ENCODE results near the gene POLR3F.
A peak's percentile ranks its signal among the peaks of the same experiment; 100 is the strongest.
"Not testable (repeated sequence)": the region's sequence is repeated elsewhere in the genome, so short reads cannot be mapped to it uniquely, and the experiment has no call there.

Gene POLR3F

GRCh38 chr20:18501672-18502071 lies 34.5 kb downstream of the POLR3F start:
- not testable (repeated sequence) for H3K4me3 ChIP-seq (ENCODE audit: low read depth in 1 of 5, low read length in 5 of 5); H3K36me3 ChIP-seq (ENCODE audit: control insufficient read depth in 5 of 5, insufficient read depth in 5 of 5, low read length in 5 of 5); H3K27me3 ChIP-seq (ENCODE audit: control insufficient read depth in 5 of 5, insufficient read depth in 4 of 5, low read length in 5 of 5); H3K9me3 ChIP-seq (ENCODE audit: control insufficient read depth in 5 of 5, low read length in 5 of 5); H3K9ac ChIP-seq (ENCODE audit: low read length in 5 of 5); H3K4me1 ChIP-seq (ENCODE audit: control insufficient read depth in 5 of 5, insufficient read depth in 5 of 5, low read length in 5 of 5); H3K27ac ChIP-seq (ENCODE audit: low read depth, low read length)

- Histone ChIP-seq H3K4me1 (ENCODE audit: control insufficient read depth in 5 of 5, insufficient read depth in 5 of 5, low read length in 5 of 5) (peaks cover 3 to 24% (median 18%) of the 10 kb centered on the region in 5 donors), H3K9ac (ENCODE audit: low read length in 5 of 5) (no peak overlapping the region), H3K9me3 (ENCODE audit: control insufficient read depth in 5 of 5, low read length in 5 of 5) (no peaks in the 10 kb centered on the region), H3K4me3 (ENCODE audit: low read depth in 1 of 5, low read length in 5 of 5) (peak overlapping the region in 3 of 5 donors; percentile 6 to 30 (median 27)), H3K36me3 (ENCODE audit: control insufficient read depth in 5 of 5, insufficient read depth in 5 of 5, low read length in 5 of 5) (peaks cover 0 to under 1% (median 0%) of the 10 kb centered on the region in 5 donors), H3K27ac (ENCODE audit: low read depth, low read length) (no peak overlapping the region), H3K27me3 (ENCODE audit: control insufficient read depth in 5 of 5, insufficient read depth in 4 of 5, low read length in 5 of 5) (no peaks in the 10 kb centered on the region)
Observed at GRCh38 chr20:18504479-18505060, 37.4 kb downstream of the POLR3F start.

- peaks cover 2 to 14% (median 9%) of the 10 kb centered on the region in 5 donors for H3K36me3 ChIP-seq (ENCODE audit: control insufficient read depth in 5 of 5, insufficient read depth in 5 of 5, low read length in 5 of 5)
- H3K27me3 ChIP-seq (ENCODE audit: control insufficient read depth in 5 of 5, insufficient read depth in 4 of 5, low read length in 5 of 5), result no peaks in the 10 kb centered on the region
- H3K9me3 ChIP-seq (ENCODE audit: control insufficient read depth in 5 of 5, low read length in 5 of 5), result no peaks in the 10 kb centered on the region
- H3K27ac ChIP-seq (ENCODE audit: low read depth, low read length), result peak overlapping the region; percentile 97
- H3K9ac ChIP-seq (ENCODE audit: low read length in 5 of 5), result peak overlapping the region in 4 of 5 donors; percentile 86 to 96 (median 92)
- peak overlapping the region; percentile 76 to 99 (median 94) for H3K4me3 ChIP-seq (ENCODE audit: low read depth in 1 of 5, low read length in 5 of 5)
- peaks cover 3 to 24% (median 18%) of the 10 kb centered on the region in 5 donors for H3K4me1 ChIP-seq (ENCODE audit: control insufficient read depth in 5 of 5, insufficient read depth in 5 of 5, low read length in 5 of 5)
Observed at GRCh38 chr20:18506744-18507143, 39.6 kb downstream of the POLR3F start.

GRCh38 chr20:18507218-18508191 lies 40.3 kb downstream of the POLR3F start, which contains the start of gene SEC23B:
TSS of gene SEC23B (plus strand) at chr20:18507940. CDS start at chr20:18510836, 2,896 bp downstream.
- Histone ChIP-seq H3K4me1 (ENCODE audit: control insufficient read depth in 5 of 5, insufficient read depth in 5 of 5, low read length in 5 of 5) (peaks cover 3 to 24% (median 18%) of the 10 kb centered on the region in 5 donors), H3K36me3 (ENCODE audit: control insufficient read depth in 5 of 5, insufficient read depth in 5 of 5, low read length in 5 of 5) (peaks cover 2 to 15% (median 9%) of the 10 kb centered on the region in 5 donors)

GRCh38 chr20:18511571-18511970 lies 44.4 kb downstream of the POLR3F start:
- no peaks in the 10 kb centered on the region for H3K9me3 ChIP-seq (ENCODE audit: control insufficient read depth in 5 of 5, low read length in 5 of 5)
- no peak overlapping the region for H3K27ac ChIP-seq (ENCODE audit: low read depth, low read length)
- peaks cover 3 to 20% (median 18%) of the 10 kb centered on the region in 5 donors for H3K4me1 ChIP-seq (ENCODE audit: control insufficient read depth in 5 of 5, insufficient read depth in 5 of 5, low read length in 5 of 5)
- no peak overlapping the region for H3K9ac ChIP-seq (ENCODE audit: low read length in 5 of 5)
- H3K36me3 ChIP-seq (ENCODE audit: control insufficient read depth in 5 of 5, insufficient read depth in 5 of 5, low read length in 5 of 5), result peaks cover 12 to 38% (median 28%) of the 10 kb centered on the region in 5 donors
- no peak overlapping the region for H3K4me3 ChIP-seq (ENCODE audit: low read depth in 1 of 5, low read length in 5 of 5)
- no peaks in the 10 kb centered on the region for H3K27me3 ChIP-seq (ENCODE audit: control insufficient read depth in 5 of 5, insufficient read depth in 4 of 5, low read length in 5 of 5)

More at GRCh38 chr20:18507218-18508191, 40.3 kb downstream of the POLR3F start, which contains the start of gene SEC23B:
- Histone ChIP-seq H3K4me3 (ENCODE audit: low read depth in 1 of 5, low read length in 5 of 5) (peak within 1 kb of the TSS; percentile 76 to 99 (median 94)), H3K9me3 (ENCODE audit: control insufficient read depth in 5 of 5, low read length in 5 of 5) (no peaks in the 10 kb centered on the region), H3K9ac (ENCODE audit: low read length in 5 of 5) (peak within 1 kb of the TSS; percentile 86 to 96 (median 89)), H3K27ac (ENCODE audit: low read depth, low read length) (peak within 1 kb of the TSS; percentile 97), H3K27me3 (ENCODE audit: control insufficient read depth in 5 of 5, insufficient read depth in 4 of 5, low read length in 5 of 5) (no peaks in the 10 kb centered on the region)

- no peaks in the 10 kb centered on the region for H3K27me3 ChIP-seq (ENCODE audit: control insufficient read depth in 5 of 5, insufficient read depth in 4 of 5, low read length in 5 of 5)
- H3K4me1 ChIP-seq (ENCODE audit: control insufficient read depth in 5 of 5, insufficient read depth in 5 of 5, low read length in 5 of 5), result peaks cover 2 to 11% (median 10%) of the 10 kb centered on the region in 5 donors
- H3K9ac ChIP-seq (ENCODE audit: low read length in 5 of 5), result no peak overlapping the region
- H3K27ac ChIP-seq (ENCODE audit: low read depth, low read length), result no peak overlapping the region
- H3K36me3 ChIP-seq (ENCODE audit: control insufficient read depth in 5 of 5, insufficient read depth in 5 of 5, low read length in 5 of 5), result peaks cover 12 to 45% (median 28%) of the 10 kb centered on the region in 5 donors
- H3K9me3 ChIP-seq (ENCODE audit: control insufficient read depth in 5 of 5, low read length in 5 of 5), result no peaks in the 10 kb centered on the region
- no peak overlapping the region for H3K4me3 ChIP-seq (ENCODE audit: low read depth in 1 of 5, low read length in 5 of 5)
Observed at GRCh38 chr20:18513208-18513607, 46.0 kb downstream of the POLR3F start.

- no peak overlapping the region for H3K27ac ChIP-seq (ENCODE audit: low read depth, low read length)
- H3K4me3 ChIP-seq (ENCODE audit: low read depth in 1 of 5, low read length in 5 of 5), result no peak overlapping the region
- peaks cover 0 to 2% (median under 1%) of the 10 kb centered on the region in 5 donors for H3K4me1 ChIP-seq (ENCODE audit: control insufficient read depth in 5 of 5, insufficient read depth in 5 of 5, low read length in 5 of 5)
- H3K36me3 ChIP-seq (ENCODE audit: control insufficient read depth in 5 of 5, insufficient read depth in 5 of 5, low read length in 5 of 5), result peaks cover 12 to 45% (median 28%) of the 10 kb centered on the region in 5 donors
- no peak overlapping the region for H3K9ac ChIP-seq (ENCODE audit: low read length in 5 of 5)
- H3K9me3 ChIP-seq (ENCODE audit: control insufficient read depth in 5 of 5, low read length in 5 of 5), result no peaks in the 10 kb centered on the region
- H3K27me3 ChIP-seq (ENCODE audit: control insufficient read depth in 5 of 5, insufficient read depth in 4 of 5, low read length in 5 of 5), result no peaks in the 10 kb centered on the region
Observed at GRCh38 chr20:18514127-18514526, 46.9 kb downstream of the POLR3F start.

GRCh38 chr20:18515973-18516372 lies 48.8 kb downstream of the POLR3F start:
- no peak overlapping the region for H3K27ac ChIP-seq (ENCODE audit: low read depth, low read length)
- H3K36me3 ChIP-seq (ENCODE audit: control insufficient read depth in 5 of 5, insufficient read depth in 5 of 5, low read length in 5 of 5), result peaks cover 8 to 43% (median 22%) of the 10 kb centered on the region in 5 donors
- H3K4me3 ChIP-seq (ENCODE audit: low read depth in 1 of 5, low read length in 5 of 5), result no peak overlapping the region

GRCh38 chr20:18522066-18522465 lies 54.9 kb downstream of the POLR3F start:
- H3K27ac ChIP-seq (ENCODE audit: low read depth, low read length); H3K27me3 ChIP-seq (ENCODE audit: control insufficient read depth in 5 of 5, insufficient read depth in 4 of 5, low read length in 5 of 5); H3K4me3 ChIP-seq (ENCODE audit: low read depth in 1 of 5, low read length in 5 of 5); H3K4me1 ChIP-seq (ENCODE audit: control insufficient read depth in 5 of 5, insufficient read depth in 5 of 5, low read length in 5 of 5); H3K9me3 ChIP-seq (ENCODE audit: control insufficient read depth in 5 of 5, low read length in 5 of 5); H3K9ac ChIP-seq (ENCODE audit: low read length in 5 of 5): not testable (repeated sequence)
- H3K36me3 ChIP-seq (ENCODE audit: control insufficient read depth in 5 of 5, insufficient read depth in 5 of 5, low read length in 5 of 5), result peaks cover 22 to 51% (median 29%) of the 10 kb centered on the region in 5 donors

More at GRCh38 chr20:18515973-18516372, 48.8 kb downstream of the POLR3F start:
- Histone ChIP-seq H3K9ac (ENCODE audit: low read length in 5 of 5) (no peak overlapping the region), H3K9me3 (ENCODE audit: control insufficient read depth in 5 of 5, low read length in 5 of 5) (no peaks in the 10 kb centered on the region), H3K27me3 (ENCODE audit: control insufficient read depth in 5 of 5, insufficient read depth in 4 of 5, low read length in 5 of 5) (no peaks in the 10 kb centered on the region), H3K4me1 (ENCODE audit: control insufficient read depth in 5 of 5, insufficient read depth in 5 of 5, low read length in 5 of 5) (no peaks in the 10 kb centered on the region)

Data from subcutaneous abdominal adipose tissue (tissue), 5 donors.